ENCODE results near the gene ZNF324.
"Not testable (repeated sequence)": the region's sequence is repeated elsewhere in the genome, so short reads cannot be mapped to it uniquely, and the experiment has no call there.

ZNF324 gene

DNA sequence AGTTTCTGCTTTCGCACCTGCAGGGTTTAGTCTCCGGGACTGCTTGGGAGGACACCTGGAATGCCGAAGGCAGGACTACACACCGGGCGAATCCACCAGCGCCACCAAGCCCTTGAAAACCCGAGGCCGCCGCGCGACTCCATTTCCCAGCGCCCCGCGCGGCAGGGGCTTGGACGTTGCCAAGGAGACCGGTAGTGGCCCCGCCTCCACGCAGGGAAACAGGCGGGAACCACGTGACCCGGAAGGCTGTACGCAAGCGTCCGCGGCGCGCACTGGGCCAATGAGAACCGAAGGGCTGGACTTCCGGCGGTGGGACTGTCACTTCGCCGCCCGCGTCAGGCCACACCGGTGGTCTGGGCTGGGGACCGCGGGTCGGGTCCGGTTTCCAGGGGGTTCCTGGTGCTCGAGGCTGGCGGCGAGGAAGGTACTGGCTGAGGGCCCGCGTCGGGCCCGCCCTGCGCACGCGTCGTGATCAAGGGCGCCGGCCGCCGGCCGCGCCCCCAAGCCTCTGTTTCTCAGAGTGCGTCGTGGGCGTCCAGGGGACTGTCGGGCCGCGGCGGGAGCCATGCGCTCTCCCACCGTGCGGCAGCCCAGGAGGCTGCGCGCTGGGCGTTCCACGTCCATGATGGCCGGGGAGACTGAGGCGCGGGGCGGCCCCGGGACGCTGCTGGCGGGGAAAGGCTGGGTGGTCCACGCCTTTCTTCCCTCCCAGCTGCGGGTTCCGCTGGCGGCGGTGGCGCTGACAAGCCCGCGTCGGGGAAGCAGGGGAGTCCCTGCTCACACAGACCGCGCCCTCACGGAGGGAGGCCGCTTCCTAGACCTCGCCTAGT lies at the start of gene ZNF324:
ZNF324 (plus strand) TSS at position 321 of the 830 bp plus-strand sequence. CDS start 2,106 bp downstream, outside the sequence.
- DNase-seq = peak; percentile 97

DNA sequence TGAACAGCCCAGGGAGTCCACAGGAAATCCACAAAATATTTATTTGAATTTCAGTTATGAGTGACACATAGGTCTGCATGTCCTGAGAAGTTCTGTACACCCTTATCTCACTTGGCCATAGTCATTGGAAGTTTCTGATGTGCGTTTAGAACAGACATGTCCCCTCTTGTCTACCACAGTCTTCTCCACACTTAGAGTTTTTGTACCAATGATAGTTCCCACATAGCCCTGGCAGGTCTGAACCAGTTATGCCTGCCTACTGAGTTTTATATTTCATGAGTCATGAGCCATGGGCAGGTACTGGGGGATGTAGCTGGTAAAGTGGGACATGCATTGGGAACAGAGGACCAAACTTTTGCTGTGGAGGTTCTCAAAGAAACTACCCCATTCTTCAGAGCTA lies 38.3 kb upstream of the ZNF324 start:
- DNase-seq = no peak

DNA sequence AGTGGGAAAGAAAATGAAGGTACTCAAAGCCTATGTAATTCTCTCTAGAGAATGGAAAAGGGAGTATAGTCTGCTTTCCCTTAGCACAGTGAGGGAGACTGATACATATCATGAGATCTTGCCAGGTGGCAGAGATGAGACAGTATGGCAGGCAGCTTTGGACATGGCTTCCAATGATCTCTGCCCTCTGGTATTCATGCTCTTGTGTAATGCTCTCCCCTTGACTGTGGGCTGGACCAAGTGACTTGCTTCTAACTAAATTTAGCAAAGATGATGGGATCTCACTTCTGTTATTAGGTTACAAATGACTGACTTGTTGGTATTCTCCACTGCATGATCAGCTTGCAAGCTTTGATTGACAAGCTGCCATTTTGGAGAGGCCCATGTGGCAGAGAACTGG lies 37.1 kb upstream of the ZNF324 start:
- DNase-seq = no peak

DNA sequence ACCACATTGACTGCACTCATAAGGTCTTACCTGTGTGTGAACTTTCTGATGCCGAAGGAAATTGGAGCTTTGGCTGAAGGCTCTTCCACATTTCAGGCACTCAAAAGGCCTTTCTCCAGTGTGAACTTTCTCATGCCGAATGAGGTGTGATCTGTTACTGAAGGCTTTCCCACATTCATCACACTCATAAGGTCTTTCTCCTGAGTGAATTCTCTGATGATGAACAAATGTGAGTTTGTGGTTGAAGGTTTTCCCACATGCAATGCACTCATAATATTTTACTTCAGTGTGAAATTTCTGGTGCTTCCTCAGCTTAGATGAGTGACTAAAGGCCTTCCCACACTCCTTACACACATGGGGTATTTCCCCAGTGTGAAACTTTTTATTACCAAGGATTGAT lies 32.7 kb upstream of the ZNF324 start:
- DNase-seq = no peak

DNA sequence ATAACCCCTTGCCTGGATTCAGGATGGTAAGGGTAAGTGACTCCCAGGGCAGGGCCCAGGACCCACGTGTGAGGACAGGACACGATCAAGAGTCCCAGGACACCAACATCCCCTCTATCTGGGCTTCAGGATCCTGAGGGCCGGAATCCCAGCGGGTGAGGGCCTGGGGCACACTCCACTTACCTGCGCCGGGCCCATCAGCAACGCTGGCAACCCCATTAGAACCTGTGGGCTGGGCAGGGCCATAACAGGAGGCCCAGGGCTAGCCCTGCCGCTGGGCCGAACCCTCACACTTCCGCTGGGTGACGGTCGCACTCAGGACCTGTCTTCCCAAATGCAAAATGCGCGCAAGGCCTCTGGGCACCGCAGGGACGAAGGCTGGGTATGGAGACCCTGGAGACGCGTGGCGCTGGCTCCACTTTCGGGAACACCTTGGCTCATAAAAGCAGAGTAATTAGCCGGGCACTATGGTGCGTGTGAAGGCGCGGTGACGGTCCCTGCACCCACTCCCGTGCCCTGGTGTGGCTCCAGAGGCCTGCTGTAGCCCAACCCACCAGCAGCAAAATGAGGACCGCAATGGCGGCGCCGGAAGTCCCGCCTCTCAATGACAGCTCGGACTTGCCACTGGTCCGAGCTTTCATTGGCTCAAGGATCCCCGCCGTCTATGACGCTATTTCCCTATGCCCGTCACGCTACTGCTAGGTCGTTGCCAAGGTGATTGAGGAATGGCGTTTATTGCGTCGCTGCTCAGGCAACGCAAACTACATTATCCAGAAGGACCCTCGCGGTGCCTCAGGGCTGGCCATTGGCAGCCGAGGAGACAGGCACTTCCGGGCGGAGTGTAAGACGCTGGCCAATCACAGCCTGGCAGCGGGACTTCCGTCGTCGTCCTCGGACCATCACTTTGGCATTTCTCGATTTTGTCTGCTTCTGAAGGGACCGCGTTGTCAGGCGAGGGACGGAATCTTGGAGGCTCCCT lies 27.0 kb upstream of the ZNF324 start, which contains the start of gene ZNF132:
ZNF132 (minus strand) TSS at position 578 of the 979 bp plus-strand sequence; CDS start at position 246, 332 bp downstream.
- no peak for DNase-seq

DNA sequence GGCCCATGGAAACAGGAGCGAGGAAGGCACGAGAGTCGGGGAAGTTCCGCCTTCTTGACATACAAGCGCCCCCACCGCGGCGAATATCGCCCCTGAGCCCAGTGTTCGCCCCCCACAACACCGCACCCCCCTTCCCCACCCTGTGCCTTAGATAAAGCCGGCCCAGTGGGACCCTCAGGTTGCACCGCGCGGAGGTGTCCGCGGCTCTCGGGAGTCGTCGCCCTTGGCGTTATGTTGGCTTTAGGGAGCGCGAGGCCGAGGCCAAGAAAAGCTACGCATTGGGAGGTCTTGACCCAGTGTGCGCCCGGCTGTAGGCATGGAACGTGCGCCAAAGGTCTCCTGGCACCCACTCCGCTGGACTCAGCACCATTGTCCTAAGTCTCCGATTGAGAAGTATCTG lies 26.3 kb upstream of the ZNF324 start:
- no peak for DNase-seq

DNA sequence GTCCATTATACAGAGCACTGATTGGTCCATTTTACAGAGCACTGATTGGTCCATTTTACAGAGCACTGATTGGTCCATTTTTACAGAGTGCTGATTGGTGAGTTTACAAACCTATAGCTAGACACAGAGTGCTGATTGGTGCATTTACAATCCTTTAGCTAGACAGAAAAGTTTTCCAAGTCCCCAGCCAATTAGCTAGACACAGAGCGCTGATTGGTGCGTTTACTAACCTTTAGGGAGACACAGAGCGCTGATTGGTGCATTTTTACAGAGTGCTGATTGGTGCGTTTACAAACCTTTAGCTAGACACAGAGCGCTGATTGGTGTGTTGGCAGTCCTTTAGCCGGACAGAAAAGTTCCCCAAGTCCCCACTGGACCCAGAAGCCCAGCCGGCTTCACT lies 23.9 kb upstream of the ZNF324 start:
- DNase-seq = not testable (repeated sequence)

DNA sequence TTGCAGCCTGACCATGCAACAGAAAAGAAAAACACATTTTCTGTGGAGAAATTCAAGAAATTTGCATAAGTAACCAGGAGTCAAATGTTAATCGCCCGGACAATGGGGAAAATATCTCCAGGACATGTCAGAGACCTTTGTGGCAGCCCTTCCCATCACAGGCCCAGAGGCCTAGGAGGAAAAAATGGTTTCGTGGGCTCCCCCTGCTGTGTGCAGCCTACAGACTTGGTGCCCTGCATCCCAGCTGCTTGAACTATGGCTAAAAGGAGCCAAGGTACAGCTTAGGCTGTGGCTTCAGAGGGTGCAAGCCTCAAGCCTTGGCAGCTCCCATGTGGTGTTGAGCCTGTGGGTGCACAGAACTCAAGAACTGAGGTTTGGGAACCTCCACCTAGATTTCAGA lies 18.0 kb upstream of the ZNF324 start:
- DNase-seq = not testable (repeated sequence)

DNA sequence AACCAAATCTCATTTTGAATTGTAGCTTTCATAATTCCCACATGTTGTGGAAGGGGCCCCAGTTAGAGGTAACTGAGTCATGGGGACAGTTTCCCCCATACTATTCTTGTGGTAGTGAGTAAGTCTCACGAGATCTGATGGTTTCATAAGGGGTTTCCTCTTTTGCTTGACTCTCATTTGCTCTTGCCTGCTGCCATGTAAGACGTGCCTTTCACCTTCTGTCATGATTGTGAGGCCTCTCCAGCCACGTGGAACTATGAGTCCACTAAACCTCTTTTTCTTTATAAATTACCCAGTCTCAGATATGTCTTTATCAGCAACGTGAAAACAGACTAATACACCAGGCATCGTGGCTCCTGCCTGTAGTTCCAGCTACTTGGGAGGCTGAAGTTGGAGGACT lies 16.9 kb upstream of the ZNF324 start:
- not testable (repeated sequence) for DNase-seq

DNA sequence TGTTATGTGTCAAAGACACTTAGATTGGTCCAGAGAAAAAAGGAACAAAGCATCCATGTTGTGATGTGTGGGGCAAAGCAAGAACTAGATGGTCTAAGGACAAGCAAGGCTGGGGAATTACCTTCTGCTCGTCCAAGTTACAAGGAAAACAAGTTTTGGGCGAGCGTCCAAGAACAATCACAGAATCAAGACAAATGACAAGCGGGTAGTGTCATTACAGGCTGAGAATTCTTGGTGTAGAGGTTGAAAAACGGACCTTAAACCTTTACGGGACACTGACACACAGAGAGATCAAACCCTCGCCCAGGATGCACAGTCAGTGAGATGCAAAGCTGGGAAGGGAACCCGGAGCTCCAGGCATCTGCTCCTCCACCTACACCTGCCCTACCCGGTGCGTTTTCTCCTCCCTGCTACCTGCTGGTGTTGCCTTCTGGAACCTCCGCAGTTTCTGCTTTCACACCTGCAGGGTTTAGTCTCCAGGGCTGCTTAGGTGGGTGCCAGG lies 16.0 kb upstream of the ZNF324 start:
- no peak for DNase-seq

DNA sequence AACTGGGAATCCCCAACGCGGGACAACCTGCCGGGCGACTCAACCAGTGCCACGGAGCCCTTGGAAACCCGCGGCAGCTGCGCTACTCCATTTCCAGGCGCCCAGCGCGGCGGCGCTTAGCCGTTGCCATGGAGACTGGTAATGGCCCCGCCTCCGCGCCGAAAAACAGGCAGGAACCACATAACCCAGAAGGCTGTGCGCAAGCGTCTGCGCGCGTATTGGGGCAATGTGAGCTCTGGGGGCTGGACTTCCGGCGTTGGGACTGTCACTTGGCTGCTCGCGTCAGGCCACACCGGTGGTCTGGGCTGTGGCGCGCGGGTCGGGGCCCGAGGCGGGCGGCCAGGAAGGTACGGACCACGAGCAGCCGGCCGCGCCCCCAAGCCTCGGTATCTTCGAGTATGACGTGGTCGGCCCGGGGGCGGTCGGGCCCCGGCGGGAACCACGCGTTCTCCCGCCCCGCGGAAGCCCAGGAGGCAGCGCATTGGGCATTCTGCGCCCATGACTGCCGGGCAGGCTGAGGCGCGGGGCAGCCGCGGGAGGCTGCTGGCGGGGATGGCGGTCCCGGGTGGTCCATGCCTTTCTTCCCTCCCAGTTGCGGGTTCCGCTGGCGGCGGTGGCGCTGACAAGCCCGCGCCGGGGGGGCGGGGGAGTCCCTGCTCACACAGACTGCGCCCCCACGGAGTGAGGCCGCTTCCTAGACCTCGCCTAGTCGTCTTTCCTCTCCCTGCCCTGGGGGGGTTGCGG lies 15.3 kb upstream of the ZNF324 start, which contains the start of gene ZNF324B:
ZNF324B (plus strand) TSS at position 265 of the 744 bp plus-strand sequence. CDS start 2,080 bp downstream, outside the sequence.
- DNase-seq = peak; percentile 96

DNA sequence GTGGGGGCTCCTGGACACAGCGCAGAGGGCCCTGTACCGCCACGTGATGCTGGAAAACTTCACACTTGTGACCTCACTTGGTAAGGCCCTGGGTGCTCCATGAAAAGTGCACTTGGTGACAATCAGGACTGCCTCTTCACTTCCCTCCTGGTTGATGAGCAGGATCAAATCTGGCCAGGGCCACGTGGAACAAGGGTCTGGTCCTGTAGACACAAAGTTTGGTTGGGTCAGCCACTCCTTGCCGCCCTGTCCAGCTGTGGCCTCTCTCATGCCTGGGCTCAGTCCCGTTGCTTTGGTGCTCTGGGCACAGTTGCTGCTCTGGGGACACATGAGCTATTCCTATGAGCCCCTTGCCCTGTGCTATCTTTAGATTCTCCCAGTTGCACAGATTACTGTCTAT lies 13.1 kb upstream of the ZNF324 start:
- no peak for DNase-seq

DNA sequence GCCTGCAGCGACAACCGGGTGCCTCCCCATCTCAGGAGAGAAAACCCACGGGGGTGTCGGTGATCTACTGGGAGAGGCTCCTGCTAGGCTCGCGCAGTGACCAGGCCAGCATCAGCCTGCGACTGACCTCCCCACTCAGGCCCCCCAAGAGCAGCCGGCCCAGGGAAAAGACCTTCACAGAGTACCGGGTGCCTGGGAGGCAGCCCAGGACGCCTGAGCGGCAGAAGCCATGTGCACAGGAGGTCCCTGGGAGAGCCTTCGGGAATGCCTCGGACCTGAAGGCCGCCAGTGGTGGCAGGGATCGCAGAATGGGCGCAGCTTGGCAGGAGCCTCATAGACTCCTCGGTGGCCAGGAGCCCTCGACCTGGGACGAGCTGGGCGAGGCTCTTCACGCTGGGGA lies 11.6 kb upstream of the ZNF324 start:
- no peak for DNase-seq

DNA sequence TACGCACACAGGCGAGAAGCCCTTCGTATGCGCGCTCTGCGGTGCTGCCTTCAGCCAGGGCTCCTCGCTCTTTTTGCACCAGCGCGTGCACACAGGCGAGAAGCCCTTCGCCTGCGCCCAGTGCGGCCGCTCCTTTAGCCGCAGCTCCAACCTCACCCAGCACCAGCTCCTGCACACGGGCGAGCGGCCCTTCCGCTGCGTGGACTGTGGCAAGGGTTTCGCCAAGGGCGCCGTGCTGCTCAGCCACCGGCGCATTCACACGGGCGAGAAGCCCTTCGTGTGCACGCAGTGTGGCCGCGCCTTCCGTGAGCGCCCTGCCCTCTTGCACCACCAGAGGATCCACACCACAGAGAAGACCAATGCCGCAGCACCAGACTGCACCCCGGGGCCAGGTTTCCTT lies 10.8 kb upstream of the ZNF324 start:
- no peak for DNase-seq

DNA sequence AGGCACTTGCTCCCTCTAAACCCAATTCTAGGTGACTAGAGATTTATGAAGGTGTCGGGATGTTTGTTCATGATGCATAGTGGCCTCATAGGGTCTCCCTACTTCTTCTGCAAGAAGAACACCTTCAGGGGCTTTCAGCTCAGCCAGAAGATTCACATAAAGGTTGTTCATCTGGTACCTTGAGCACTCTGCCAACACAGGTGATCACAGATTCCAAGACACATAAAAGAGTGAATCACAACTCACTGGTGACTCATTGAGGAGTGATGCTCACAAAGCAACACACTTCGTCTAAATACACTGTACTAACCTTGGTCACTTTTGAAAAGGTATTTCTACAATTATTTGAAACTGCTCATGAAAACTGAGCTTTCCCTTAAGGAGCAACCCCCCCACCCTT lies 6.8 kb upstream of the ZNF324 start:
- DNase-seq = no peak

DNA sequence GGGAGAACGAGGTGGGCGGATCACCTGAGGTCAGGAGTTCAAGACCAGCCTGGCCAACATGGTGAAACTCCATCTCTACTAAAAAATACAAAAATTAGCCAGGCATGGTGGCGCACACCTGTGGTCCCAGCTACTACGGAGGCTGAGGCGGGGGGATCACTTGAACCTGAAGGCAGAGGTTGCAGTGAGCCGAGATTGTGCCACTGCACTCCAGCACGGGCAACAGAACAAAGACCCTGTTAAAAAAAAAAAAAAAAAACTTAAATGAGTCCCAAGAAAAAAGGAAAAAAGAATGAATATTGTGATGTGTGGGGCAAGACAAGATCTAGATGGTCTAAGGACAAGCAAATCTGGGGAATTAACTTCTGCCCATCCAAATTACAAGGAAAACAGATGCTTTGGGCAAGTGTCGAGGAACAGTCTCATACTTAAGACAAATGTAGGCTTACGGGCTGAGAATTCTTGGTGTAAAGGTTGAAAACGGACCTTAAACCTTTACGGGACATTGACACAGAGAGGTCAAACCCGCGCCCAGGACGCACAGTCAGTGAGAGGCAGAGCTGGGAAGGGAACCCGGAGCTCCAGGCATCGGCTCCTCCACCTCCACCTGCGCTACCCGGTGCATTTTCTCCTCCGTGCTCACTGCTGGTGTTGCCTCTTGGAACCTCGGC lies 656 bp upstream of the ZNF324 start:
- DNase-seq = no peak

DNA sequence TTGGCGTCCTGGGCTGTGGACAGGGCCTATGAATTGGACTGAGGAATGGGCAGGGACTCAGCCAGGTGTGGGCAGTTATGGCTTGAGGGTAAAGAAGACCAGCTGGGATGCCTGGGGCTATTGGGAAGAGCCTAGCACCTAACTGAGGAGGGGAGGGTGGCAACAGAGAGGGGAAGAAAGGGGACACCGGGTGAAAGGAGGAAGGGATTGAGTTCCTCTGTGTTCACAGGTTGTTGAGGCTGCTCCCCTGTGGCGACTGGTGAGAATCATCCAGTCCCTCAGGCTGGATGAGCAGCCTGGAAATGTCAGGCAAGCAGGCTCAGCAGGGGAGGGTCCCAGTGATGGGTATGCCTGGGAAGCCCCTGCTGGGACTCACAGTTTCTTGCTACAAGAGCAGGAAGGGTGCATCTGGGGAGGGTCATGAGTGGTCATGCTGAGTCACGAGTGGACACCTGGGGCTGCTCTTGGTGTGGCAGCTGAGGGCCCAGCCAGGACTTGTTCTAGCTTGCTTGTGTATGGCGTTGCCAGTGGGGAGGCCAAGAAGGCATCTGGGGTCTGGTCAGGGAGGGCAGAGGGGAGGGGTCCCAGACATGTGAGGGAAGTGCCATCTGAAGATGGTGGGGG lies 1.4 kb downstream of the ZNF324 start:
- no peak for DNase-seq

DNA sequence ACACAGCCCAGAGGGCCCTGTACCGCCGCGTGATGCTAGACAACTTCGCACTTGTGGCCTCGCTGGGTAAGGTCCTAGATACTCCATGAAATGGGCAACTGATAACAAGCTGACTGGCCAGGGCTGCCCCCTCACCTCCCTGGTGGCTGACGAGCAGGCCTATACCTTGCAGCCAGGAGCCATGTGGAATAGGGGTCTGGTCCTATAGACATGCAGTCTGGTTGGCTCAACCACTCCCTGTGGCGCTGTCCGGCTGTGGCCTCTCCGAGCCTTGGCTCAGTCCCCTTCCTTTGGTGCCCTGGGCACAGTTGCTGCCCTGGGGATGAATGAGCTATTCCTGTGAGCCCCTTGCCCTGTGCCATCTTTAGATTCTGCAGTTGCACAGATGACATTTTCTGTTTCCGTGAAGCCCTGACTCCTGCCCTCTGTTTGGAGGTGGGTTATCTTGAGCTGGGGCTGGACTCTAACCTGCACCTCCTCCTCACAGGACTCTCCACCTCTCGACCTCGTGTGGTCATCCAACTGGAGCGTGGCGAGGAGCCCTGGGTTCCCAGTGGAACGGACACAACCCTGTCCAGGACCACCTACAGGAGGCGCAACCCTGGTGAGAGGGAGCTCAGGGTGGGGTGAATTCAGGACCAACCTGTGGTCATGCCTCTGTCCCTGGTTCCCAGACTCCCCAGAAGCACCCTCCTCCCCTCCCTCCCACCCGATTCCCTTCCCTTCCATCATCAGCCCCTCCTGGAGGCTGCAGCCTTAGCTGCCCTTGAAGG lies 2.5 kb downstream of the ZNF324 start:
- no peak for DNase-seq

DNA sequence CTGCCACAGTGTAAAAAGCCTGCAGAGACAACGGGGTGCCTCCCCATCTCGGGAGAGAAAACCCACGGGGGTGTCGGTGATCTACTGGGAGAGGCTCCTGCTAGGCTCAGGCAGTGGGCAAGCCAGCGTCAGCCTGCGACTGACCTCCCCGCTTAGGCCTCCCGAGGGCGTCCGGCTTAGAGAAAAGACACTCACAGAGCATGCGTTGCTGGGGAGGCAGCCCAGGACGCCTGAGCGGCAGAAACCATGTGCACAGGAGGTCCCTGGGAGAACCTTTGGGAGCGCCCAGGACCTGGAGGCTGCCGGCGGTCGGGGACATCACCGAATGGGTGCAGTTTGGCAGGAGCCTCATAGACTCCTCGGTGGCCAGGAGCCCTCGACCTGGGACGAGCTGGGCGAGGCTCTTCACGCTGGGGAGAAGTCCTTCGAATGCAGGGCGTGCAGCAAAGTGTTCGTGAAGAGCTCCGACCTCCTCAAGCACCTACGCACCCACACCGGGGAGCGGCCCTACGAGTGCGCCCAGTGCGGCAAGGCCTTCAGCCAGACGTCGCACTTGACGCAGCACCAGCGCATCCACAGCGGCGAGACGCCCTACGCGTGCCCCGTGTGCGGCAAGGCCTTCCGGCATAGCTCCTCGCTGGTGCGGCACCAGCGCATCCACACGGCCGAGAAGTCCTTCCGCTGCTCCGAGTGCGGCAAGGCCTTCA lies 4.1 kb downstream of the ZNF324 start:
- DNase-seq = not testable (repeated sequence)

DNA sequence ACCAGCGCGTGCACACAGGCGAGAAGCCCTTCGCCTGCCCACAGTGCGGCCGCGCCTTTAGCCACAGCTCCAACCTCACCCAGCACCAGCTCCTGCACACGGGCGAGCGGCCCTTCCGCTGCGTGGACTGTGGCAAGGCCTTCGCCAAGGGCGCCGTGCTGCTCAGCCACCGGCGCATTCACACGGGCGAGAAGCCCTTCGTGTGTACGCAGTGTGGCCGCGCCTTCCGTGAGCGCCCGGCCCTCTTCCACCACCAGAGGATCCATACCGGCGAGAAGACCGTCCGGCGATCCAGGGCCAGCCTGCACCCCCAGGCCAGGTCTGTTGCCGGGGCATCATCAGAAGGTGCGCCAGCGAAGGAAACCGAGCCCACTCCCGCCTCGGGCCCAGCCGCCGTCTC lies 4.9 kb downstream of the ZNF324 start:
- DNase-seq = no peak
